HepG2 (cell line): ENCODE results near the gene NPDC1. TPM values are rescaled to one million over a fixed set of nuclear protein-coding genes. Genes with fewer than 3 reads are reported as not detected.

Experiments
- ADNP ChIP-seq: sonication (generic); formaldehyde crosslinking; IDR thresholded peaks from 2 replicates; pipeline ENCODE4 v1.4.0; 2020; ENCODE audit warnings: missing genetic modification reagents
- ATAD3A ChIP-seq: sonication (generic); formaldehyde crosslinking; IDR thresholded peaks from 2 replicates; pipeline ENCODE4 v1.4.0; 2020; ENCODE audit warnings: missing genetic modification reagents
- BCLAF1 ChIP-seq: fragments of 450-650 bp; IDR thresholded peaks from 2 replicates; pipeline ENCODE4 v1.6.1; 2017; ENCODE audit warnings: mild to moderate bottlenecking
- EEA1 ChIP-seq: sonication (generic); formaldehyde crosslinking; IDR thresholded peaks from 2 replicates; pipeline ENCODE4 v1.5.1; 2020; ENCODE audit warnings: mild to moderate bottlenecking, missing genetic modification reagents, borderline replicate concordance
- KMT2A ChIP-seq: sonication (generic); formaldehyde crosslinking; IDR thresholded peaks from 2 replicates; pipeline ENCODE4 v1.4.0; 2020; ENCODE audit warnings: missing genetic modification reagents
- MAZ ChIP-seq, 2 experiments: sonication (generic) in 1 of 2; formaldehyde crosslinking in 1 of 2; IDR thresholded peaks; 2 replicates each; pipeline versions ENCODE4 v1.5.0 to v1.6.1; 2012 to 2020; ENCODE audit warnings: low read depth in 2 of 2, mild to moderate bottlenecking in 2 of 2, borderline replicate concordance in 1 of 2, improper control_type of control experiment in 1 of 2, low read length in 1 of 2, missing genetic modification reagents in 1 of 2, moderate library complexity in 1 of 2
- MNT ChIP-seq: fragments of 450-650 bp; IDR thresholded peaks from 2 replicates; pipeline ENCODE4 v1.6.1; 2016
- NCOA5 ChIP-seq: sonication (generic); formaldehyde crosslinking; IDR thresholded peaks from 2 replicates; pipeline ENCODE4 v1.4.0; 2020; ENCODE audit warnings: missing genetic modification reagents
- NFE2 ChIP-seq: sonication (generic); formaldehyde crosslinking; IDR thresholded peaks from 2 replicates; pipeline ENCODE4 v1.4.0; 2020; ENCODE audit warnings: missing genetic modification reagents
- SMC3 ChIP-seq: IDR thresholded peaks from 2 replicates; pipeline ENCODE4 v1.6.1; 2011; ENCODE audit warnings: low read length, improper control_type of control experiment
- THAP8 ChIP-seq: sonication (generic); formaldehyde crosslinking; IDR thresholded peaks from 2 replicates; pipeline ENCODE4 v1.5.1; 2020; ENCODE audit warnings: missing genetic modification reagents, mild to moderate bottlenecking, borderline replicate concordance
- THYN1 ChIP-seq: sonication (generic); formaldehyde crosslinking; IDR thresholded peaks from 2 replicates; pipeline ENCODE4 v1.8.1; 2023; ENCODE audit warnings: low read depth, mild to moderate bottlenecking, moderate library complexity, missing genetic modification reagents, borderline replicate concordance
- ZNF383 ChIP-seq: sonication (generic); formaldehyde crosslinking; IDR thresholded peaks from 2 replicates; pipeline ENCODE4 v1.4.0; 2020; ENCODE audit warnings: missing genetic modification reagents, mild to moderate bottlenecking, borderline replicate concordance
- ZNF670 ChIP-seq: sonication (generic); formaldehyde crosslinking; IDR thresholded peaks from 2 replicates; pipeline ENCODE4 v1.8.0; 2022; ENCODE audit warnings: mild to moderate bottlenecking, missing genetic modification reagents, borderline replicate concordance
- polyA plus RNA-seq, 8 experiments: library from polyadenylated mRNA; depleted of rRNA in 3 of 8; stranded (reverse) in 7 of 8; unstranded in 1 of 8; fragments of >200 nt; fragmentation: Illumina TruSeq in 4 of 8; extraction: Trizol in 4 of 8; gene quantifications; 2 replicates each; pipeline versions ENCODE4 v1.2.1 to v1.2.3, GENCODE V29; 2011 to 2016; ENCODE audit warnings: low read depth in 4 of 8, missing spikeins in 1 of 8, mixed read lengths in 1 of 8; ENCODE audit not compliant: insufficient read depth in 1 of 8
- total RNA-seq, 5 experiments: library from RNA; depleted of rRNA; stranded (reverse); fragments of >200 nt; fragmentation: Illumina TruSeq; extraction: Trizol; gene quantifications; 2 replicates each; pipeline ENCODE4 v1.2.3, GENCODE V29; 2016; ENCODE audit warnings: low read depth in 1 of 5
- TF ChIP-seq, protein P1 (sequence below): IDR thresholded peaks from 2 replicates; pipeline ENCODE4 v1.6.1; 2016; ENCODE audit warnings: low read depth, control low read depth
- TF ChIP-seq, protein P2 (sequence below): sonication (generic); formaldehyde crosslinking; IDR thresholded peaks from 2 replicates; pipeline ENCODE4 v1.4.0; 2020; ENCODE audit warnings: missing genetic modification reagents, borderline replicate concordance

The NPDC1 gene
- total and polyA plus RNA-seq, 2 of the 13 experiments (the other 11 are each of a cell fraction or from before 2014, with no cell fraction given) = 0.84 to 5.4 TPM

- TF ChIP-seq BCLAF1 = no peak
- TF ChIP-seq ZNF670 (CRISPR knock-in tag) = no peak
- no peak for TF ChIP-seq MNT
- TF ChIP-seq THYN1 = no peak
- no peak for TF ChIP-seq ZNF383
- no peak for TF ChIP-seq NFE2 (CRISPR knock-in tag)
- no peak for TF ChIP-seq NCOA5 (CRISPR knock-in tag)
- TF ChIP-seq MAZ (IDR thresholded peaks at IDR 0.05; ENCODE audit: borderline replicate concordance, low read depth, low read length) = peak; percentile 26; the same call in 1 of the 2 replicates
- peak; percentile 61; the same call in 1 of the 2 replicates for TF ChIP-seq MAZ (CRISPR knock-in tag; IDR thresholded peaks at IDR 0.05; ENCODE audit: low read depth)
- no peak for TF ChIP-seq THAP8
- TF ChIP-seq ADNP (CRISPR knock-in tag) = no peak
- no peak for TF ChIP-seq SMC3
- TF ChIP-seq, protein P1, sequence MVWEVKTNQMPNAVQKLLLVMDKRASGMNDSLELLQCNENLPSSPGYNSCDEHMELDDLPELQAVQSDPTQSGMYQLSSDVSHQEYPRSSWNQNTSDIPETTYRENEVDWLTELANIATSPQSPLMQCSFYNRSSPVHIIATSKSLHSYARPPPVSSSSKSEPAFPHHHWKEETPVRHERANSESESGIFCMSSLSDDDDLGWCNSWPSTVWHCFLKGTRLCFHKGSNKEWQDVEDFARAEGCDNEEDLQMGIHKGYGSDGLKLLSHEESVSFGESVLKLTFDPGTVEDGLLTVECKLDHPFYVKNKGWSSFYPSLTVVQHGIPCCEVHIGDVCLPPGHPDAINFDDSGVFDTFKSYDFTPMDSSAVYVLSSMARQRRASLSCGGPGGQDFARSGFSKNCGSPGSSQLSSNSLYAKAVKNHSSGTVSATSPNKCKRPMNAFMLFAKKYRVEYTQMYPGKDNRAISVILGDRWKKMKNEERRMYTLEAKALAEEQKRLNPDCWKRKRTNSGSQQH (CRISPR knock-in tag) = no peak
- no peak for TF ChIP-seq EEA1 (CRISPR knock-in tag)
- TF ChIP-seq, protein P2, sequence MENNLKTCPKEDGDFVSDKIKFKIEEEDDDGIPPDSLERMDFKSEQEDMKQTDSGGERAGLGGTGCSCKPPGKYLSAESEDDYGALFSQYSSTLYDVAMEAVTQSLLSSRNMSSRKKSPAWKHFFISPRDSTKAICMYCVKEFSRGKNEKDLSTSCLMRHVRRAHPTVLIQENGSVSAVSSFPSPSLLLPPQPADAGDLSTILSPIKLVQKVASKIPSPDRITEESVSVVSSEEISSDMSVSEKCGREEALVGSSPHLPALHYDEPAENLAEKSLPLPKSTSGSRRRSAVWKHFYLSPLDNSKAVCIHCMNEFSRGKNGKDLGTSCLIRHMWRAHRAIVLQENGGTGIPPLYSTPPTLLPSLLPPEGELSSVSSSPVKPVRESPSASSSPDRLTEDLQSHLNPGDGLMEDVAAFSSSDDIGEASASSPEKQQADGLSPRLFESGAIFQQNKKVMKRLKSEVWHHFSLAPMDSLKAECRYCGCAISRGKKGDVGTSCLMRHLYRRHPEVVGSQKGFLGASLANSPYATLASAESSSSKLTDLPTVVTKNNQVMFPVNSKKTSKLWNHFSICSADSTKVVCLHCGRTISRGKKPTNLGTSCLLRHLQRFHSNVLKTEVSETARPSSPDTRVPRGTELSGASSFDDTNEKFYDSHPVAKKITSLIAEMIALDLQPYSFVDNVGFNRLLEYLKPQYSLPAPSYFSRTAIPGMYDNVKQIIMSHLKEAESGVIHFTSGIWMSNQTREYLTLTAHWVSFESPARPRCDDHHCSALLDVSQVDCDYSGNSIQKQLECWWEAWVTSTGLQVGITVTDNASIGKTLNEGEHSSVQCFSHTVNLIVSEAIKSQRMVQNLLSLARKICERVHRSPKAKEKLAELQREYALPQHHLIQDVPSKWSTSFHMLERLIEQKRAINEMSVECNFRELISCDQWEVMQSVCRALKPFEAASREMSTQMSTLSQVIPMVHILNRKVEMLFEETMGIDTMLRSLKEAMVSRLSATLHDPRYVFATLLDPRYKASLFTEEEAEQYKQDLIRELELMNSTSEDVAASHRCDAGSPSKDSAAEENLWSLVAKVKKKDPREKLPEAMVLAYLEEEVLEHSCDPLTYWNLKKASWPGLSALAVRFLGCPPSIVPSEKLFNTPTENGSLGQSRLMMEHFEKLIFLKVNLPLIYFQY = no peak
- no peak for TF ChIP-seq ATAD3A (CRISPR knock-in tag)
- no peak for TF ChIP-seq KMT2A (CRISPR knock-in tag)
Measured at GRCh38 chr9:137055385-137056364, 9.7 kb upstream of the NPDC1 start (continued).
